ENCODE data around the gene TMEM117.

Gene TMEM117

DNA sequence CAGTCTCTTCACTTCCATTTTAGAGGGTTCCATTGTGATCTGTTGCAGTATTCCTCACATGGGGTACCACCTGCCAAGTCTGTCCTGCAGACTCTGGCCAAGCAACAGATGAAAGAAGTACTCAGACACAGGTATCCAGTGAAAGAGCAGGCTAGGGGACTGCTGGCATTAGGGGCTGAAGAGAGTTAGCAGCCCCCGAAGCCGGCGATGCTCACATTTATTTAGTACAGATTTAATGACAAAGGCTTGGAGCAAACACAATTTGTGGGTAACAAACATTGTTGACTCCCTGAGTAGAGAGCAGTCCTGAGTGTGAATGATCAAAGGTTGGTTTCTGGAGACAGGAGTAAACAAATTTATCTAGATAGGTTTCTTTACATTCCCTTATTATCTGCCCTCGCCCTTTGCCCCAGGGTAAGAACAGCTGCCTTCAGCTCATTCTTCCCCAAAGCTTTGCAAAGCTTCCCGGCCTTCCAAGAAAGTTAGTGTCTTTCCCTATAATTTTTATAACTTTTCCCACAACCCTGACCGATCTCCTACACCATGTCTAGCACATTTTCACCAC, 144.8 kb downstream of the TMEM117 start:
- TF ChIP-seq EZH2phosphoT487 (IDR thresholded peaks at IDR 0.05; ENCODE audit: borderline replicate concordance, low read length) (no peak), CTCF (IDR thresholded peaks at IDR 0.05; ENCODE audit: low read depth, low read length, poor library complexity, severe bottlenecking) (no peak)
- Histone ChIP-seq H3K9me2 (replicated peaks; ENCODE audit: control insufficient read depth, low read length) (no peaks in the 10 kb centered on the region), H3K4me3 (ENCODE audit: low read length) (no peak overlapping the region), H3K79me2 (ENCODE audit: control insufficient read depth, low read length) (no peaks in the 10 kb centered on the region), H3K4me1 (ENCODE audit: control insufficient read depth, low read length) (no peaks in the 10 kb centered on the region), H3K27me3 (ENCODE audit: control insufficient read depth, low read length) (no peaks in the 10 kb centered on the region), H3F3A (ENCODE audit: control insufficient read depth, insufficient read depth) (no peaks in the 10 kb centered on the region), H3K27ac (ENCODE audit: low read depth, low read length) (no peak overlapping the region), H3K9me3 (ENCODE audit: control insufficient read depth, insufficient read depth, low read length) (no peaks in the 10 kb centered on the region; the same call in 1 of the 2 replicates), H4K20me1 (ENCODE audit: control insufficient read depth, insufficient read depth, low read depth, low read length) (no peaks in the 10 kb centered on the region), H3K4me2 (ENCODE audit: low read length) (no peak overlapping the region), H3K36me3 (ENCODE audit: control insufficient read depth, low read length) (no peaks in the 10 kb centered on the region)

DNA sequence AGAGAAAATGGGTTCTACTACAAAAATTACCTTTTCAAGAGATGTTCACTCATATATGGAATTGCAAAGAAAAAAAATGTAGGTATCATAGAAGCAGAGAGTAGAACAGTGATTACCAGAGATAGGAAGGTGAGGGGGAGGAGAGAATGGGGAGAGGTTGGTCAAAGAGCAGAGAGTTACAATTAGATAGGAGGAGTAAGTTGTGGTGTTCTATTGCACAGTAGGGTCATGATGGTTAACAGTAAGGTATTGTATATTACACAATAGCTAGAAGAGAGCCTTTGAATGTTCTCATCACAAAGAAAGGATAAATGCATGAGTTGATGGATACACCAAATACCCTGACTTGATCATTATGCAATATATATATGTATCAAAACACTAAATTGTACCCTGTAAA, 145.8 kb downstream of the TMEM117 start:
- no peaks in the 10 kb centered on the region for H3K4me1 ChIP-seq (ENCODE audit: control insufficient read depth, low read length)
- TF ChIP-seq EZH2phosphoT487 (IDR thresholded peaks at IDR 0.05; ENCODE audit: borderline replicate concordance, low read length) = no peak
- TF ChIP-seq CTCF (IDR thresholded peaks at IDR 0.05; ENCODE audit: low read depth, low read length, poor library complexity, severe bottlenecking) = no peak
- H3K79me2 ChIP-seq (ENCODE audit: control insufficient read depth, low read length) = no peaks in the 10 kb centered on the region
- H3K4me2 ChIP-seq (ENCODE audit: low read length) = no peak overlapping the region
- no peaks in the 10 kb centered on the region for H4K20me1 ChIP-seq (ENCODE audit: control insufficient read depth, insufficient read depth, low read depth, low read length)
- no peaks in the 10 kb centered on the region for H3F3A ChIP-seq (ENCODE audit: control insufficient read depth, insufficient read depth)
- no peak overlapping the region for H3K27ac ChIP-seq (ENCODE audit: low read depth, low read length)
- no peak overlapping the region for H3K4me3 ChIP-seq (ENCODE audit: low read length)
- no peaks in the 10 kb centered on the region for H3K9me2 ChIP-seq (replicated peaks; ENCODE audit: control insufficient read depth, low read length)
- no peaks in the 10 kb centered on the region for H3K27me3 ChIP-seq (ENCODE audit: control insufficient read depth, low read length)
- H3K9me3 ChIP-seq (ENCODE audit: control insufficient read depth, insufficient read depth, low read length) = no peaks in the 10 kb centered on the region; the same call in 1 of the 2 replicates
- H3K36me3 ChIP-seq (ENCODE audit: control insufficient read depth, low read length) = no peaks in the 10 kb centered on the region

DNA sequence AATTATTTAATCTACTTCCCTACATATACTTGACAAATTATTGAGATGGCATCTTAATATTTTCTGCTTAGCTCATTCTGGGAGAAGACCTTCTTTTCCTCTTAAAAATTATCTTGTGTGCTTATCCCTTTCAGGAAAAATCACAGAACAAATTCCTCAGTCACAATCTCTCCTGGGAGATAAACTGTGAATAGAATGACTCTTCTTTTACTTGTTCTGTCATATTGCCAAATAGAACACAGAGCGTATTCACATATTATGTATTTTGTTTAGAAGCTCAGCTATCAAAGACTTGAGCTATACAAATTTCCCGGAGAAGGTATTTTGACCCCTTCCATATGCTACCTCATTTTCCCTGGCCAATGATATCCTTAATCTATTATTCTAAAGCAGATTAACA, 146.7 kb downstream of the TMEM117 start:
- no peak for TF ChIP-seq CTCF (IDR thresholded peaks at IDR 0.05; ENCODE audit: low read depth, low read length, poor library complexity, severe bottlenecking)
- no peak for TF ChIP-seq EZH2phosphoT487 (IDR thresholded peaks at IDR 0.05; ENCODE audit: borderline replicate concordance, low read length)
- Histone ChIP-seq H3K79me2 (ENCODE audit: control insufficient read depth, low read length) (no peaks in the 10 kb centered on the region), H3K27ac (ENCODE audit: low read depth, low read length) (no peak overlapping the region), H4K20me1 (ENCODE audit: control insufficient read depth, insufficient read depth, low read depth, low read length) (no peaks in the 10 kb centered on the region), H3K4me3 (ENCODE audit: low read length) (no peak overlapping the region), H3K9me3 (ENCODE audit: control insufficient read depth, insufficient read depth, low read length) (no peaks in the 10 kb centered on the region; the same call in 1 of the 2 replicates), H3K9me2 (replicated peaks; ENCODE audit: control insufficient read depth, low read length) (no peaks in the 10 kb centered on the region), H3F3A (ENCODE audit: control insufficient read depth, insufficient read depth) (no peaks in the 10 kb centered on the region), H3K36me3 (ENCODE audit: control insufficient read depth, low read length) (no peaks in the 10 kb centered on the region), H3K4me2 (ENCODE audit: low read length) (no peak overlapping the region), H3K27me3 (ENCODE audit: control insufficient read depth, low read length) (no peaks in the 10 kb centered on the region), H3K4me1 (ENCODE audit: control insufficient read depth, low read length) (no peaks in the 10 kb centered on the region)
